ENCODE measurements around the gene WFS1.

Gene WFS1

DNA sequence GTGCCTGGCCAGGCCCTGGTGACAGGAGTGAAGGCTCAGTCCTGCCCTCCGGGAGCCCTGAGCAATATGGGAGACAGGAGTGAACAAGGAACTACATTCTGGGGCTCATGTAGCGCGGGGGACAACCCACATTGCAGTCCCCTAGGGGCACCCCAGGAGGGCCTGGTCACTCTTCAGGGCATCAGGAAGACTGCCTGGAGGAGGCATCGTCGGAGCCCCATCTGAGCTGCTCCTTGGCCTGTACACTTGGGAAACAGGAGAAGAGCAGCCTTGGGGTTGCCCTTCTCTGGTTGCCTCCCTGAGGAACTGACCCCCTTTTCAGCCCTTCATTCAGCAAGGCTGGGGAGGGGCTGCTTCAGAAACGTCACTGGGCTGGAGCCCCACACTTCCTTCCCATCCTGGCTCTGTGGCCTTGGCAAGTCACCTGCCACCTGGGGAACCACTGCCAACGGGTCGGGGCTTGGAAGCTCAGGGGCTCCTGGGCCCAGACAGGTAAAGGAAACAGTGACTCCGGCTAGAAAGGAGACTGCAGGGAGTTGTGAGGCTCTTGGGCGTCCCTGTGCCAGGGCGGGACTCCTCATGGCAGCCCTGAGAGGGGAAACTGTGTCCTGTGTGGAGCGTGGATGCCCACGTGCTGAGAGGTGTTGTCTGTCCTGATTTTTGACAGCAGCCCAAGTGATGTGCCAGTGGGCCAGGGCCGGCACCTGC is 10.1 kb downstream of the WFS1 start:
- DNase-seq (ENCODE audit: low spot score): no peak
- no peak for TF ChIP-seq CTCF (IDR thresholded peaks at IDR 0.05; ENCODE audit: borderline replicate concordance, control extremely low read depth, extremely low read depth, insufficient read depth, missing control alignments)
- in situ Hi-C loops (cut with MboI; ENCODE audit: low sequenced_read_pairs, unreplicated experiment): no loop called here

DNA sequence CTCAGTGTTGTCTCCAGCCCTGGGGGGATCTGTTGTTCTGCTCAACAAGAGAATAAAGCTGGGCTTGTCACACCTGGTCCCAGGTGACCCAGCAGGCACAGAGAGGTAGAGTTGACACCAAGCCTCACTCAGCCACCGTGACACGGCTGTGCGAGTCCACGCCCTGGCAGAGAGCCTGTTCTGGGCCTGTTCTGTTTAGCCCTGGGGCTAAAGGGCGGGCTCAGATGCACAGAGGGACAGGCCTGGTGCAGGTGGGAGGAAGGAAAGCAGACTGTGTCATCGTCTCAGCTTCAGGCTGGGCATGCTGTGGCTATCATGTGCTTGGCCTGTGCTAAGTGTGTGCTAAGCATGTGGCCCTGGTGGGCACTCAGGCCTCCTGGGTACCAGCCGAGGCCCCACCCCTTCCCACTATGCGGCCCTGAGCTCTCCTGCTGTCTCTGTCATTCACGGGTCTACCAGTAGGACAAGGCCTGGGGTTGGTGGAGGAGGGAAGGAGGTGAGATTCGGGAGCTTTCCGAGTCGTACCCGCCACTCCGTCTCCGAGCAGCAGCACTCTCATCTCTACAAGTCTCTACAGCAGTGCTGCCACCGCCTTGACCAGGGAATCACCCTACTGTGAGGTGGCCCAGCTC is 10.8 kb downstream of the WFS1 start:
- TF ChIP-seq CTCF (IDR thresholded peaks at IDR 0.05; ENCODE audit: borderline replicate concordance, control extremely low read depth, extremely low read depth, insufficient read depth, missing control alignments): no peak
- DNase-seq (ENCODE audit: low spot score): no peak
- in situ Hi-C loops (cut with MboI; ENCODE audit: low sequenced_read_pairs, unreplicated experiment): no loop called here

DNA sequence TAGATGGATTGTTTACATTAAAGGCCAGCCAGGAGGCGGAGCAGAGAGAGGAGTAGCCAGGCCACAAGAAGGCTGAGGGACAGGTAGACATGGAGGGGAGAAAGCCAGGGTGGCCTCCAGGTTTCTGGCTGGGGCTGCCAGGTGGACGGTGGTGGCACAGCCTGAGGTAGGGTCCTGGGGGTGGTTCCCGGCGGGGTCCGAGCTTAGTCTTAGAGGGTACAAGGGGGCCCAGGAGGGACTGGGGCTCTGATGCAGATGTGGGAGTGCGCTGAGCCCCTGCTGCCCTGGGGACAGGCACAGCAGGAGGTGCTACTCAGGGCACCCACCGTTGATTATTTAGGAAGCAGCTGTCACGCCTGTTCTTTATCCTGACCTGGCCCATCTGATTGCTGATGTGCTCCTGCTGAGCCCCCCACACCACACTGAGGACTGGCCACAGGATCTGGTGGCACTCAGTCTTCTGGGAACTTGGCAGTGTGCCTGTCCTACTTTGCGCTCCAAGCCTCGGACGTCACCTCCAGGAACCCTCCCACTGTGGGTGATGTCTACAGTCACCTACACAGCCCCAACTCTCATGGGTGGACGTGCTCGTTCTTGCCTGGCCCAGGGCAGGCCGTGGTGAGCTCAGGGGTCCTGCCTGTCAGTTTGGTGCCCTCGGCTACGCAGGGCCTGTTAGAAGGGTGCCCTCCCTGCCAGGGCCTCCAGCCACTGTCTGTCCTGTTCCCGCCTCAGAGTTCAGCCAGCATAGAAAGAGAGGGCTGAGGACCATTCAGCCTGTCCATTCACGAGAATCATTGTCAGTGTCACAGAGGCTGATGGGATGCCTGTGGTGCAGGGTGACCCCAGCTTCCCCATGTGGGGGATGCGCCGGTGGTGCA is 12.0 kb downstream of the WFS1 start:
- in situ Hi-C loops (cut with MboI; ENCODE audit: low sequenced_read_pairs, unreplicated experiment): no loop called here
- DNase-seq (ENCODE audit: low spot score): no peak
- TF ChIP-seq CTCF (IDR thresholded peaks at IDR 0.05; ENCODE audit: borderline replicate concordance, control extremely low read depth, extremely low read depth, insufficient read depth, missing control alignments): no peak

DNA sequence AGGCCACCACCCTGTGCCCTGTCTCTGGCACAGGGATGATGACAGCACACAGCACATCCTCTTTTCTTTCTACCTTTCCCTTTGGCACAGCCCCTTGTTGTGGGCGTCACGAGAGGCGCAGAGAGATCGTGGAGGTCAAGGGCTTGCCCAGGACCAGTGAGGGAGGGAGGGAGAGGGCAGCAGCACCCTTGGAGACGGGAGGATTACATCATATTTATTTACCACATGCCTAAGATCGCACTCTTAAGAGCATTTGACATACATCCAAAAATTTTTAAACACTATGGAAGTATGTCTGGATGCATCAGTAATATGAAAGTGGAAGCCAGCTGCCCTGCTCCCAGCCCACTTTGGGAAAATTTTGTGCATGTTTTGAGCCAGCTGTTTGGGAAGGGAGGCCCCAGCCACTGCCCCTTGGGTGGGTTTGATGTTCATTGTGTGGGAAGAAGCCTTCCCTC is 12.7 kb downstream of the WFS1 start:
- in situ Hi-C loops (cut with MboI; ENCODE audit: low sequenced_read_pairs, unreplicated experiment): no loop called here
- no peak for DNase-seq (ENCODE audit: low spot score)
- TF ChIP-seq CTCF (IDR thresholded peaks at IDR 0.05; ENCODE audit: borderline replicate concordance, control extremely low read depth, extremely low read depth, insufficient read depth, missing control alignments): no peak

- no peak for DNase-seq (ENCODE audit: low spot score)
- in situ Hi-C loops (cut with MboI; ENCODE audit: low sequenced_read_pairs, unreplicated experiment): no loop called here
- no peak for TF ChIP-seq CTCF (IDR thresholded peaks at IDR 0.05; ENCODE audit: borderline replicate concordance, control extremely low read depth, extremely low read depth, insufficient read depth, missing control alignments)
These were observed 13.6 kb downstream of the WFS1 start for GRCh38 chr4:6283282-6283681.

GRCh38 chr4:6287017-6287788 is 17.6 kb downstream of the WFS1 start:
- in situ Hi-C loops (cut with MboI; ENCODE audit: low sequenced_read_pairs, unreplicated experiment): no loop called here
- no peak for TF ChIP-seq CTCF (IDR thresholded peaks at IDR 0.05; ENCODE audit: borderline replicate concordance, control extremely low read depth, extremely low read depth, insufficient read depth, missing control alignments)

More at GRCh38 chr4:6287017-6287788, 17.6 kb downstream of the WFS1 start:
- no peak for DNase-seq (ENCODE audit: low spot score)

Data from GM13976 (cell line).